Measurements from ENCODE around the gene SEC61B. TPM values are rescaled to one million over a fixed set of nuclear protein-coding genes. Genes with fewer than 3 reads are reported as not detected.

Gene SEC61B
- total and polyA plus RNA-seq, 10 of the 15 experiments (the other 5 are each of a cell fraction or from before 2014, with no cell fraction given): 108 to 747 (median 301) TPM

- H3K79me2 ChIP-seq (ENCODE audit: control insufficient read depth, insufficient read depth, low read length): no peaks in the 10 kb centered on the region
- no peaks in the 10 kb centered on the region for H3K36me3 ChIP-seq (ENCODE audit: control insufficient read depth in 2 of 2, insufficient read depth in 2 of 2, low read length in 1 of 2)
- no peaks in the 10 kb centered on the region for H3K27me3 ChIP-seq (replicated peaks in 1 of 2; ENCODE audit: control insufficient read depth in 2 of 2, insufficient read depth in 2 of 2, low read length in 1 of 2)
- intact Hi-C loops (cut with micrococcal nuclease; ENCODE audit: unreplicated experiment) (loop anchor here (10.0 kb wide), 4 partner anchors 177 to 1247 kb away; partner anchors contain the start of genes ERP44 and INVS), in situ Hi-C loops (cut with MboI) (loop anchor here (10.0 kb wide), 2 partner anchors 1037 to 1137 kb away; no protein-coding TSS in a partner anchor)
- H2AFZ ChIP-seq (ENCODE audit: control insufficient read depth, low read depth, low read length): peak overlapping the region; percentile 48; the same call in 1 of the 2 replicates
- ChIA-PET SMC1A (ENCODE audit: uncharacterized antibody, unreplicated experiment) (interaction anchor here (1.0 to 12.4 kb wide), 16 partner anchors 11 to 628 kb away, joined by 3 to 189 read pairs (median 6); partner anchors contain the start of genes ALG2 and SEC61B), POLR2A (interaction anchor here (1.0 to 4.1 kb wide), 3 partner anchors 10 to 52 kb away, joined by 3 to 31 read pairs (median 8); partner anchors contain the start of genes ALG2 and SEC61B), CTCF (interaction anchor here (1.3 to 9.3 kb wide), 8 partner anchors 10 to 152 kb away, joined by 3 to 131 read pairs (median 43); no protein-coding TSS in a partner anchor), RAD21 (ENCODE audit: unreplicated experiment) (interaction anchor here (3.2 to 13.6 kb wide), 4 partner anchors 21 to 81 kb away, joined by 12 to 147 read pairs (median 100); partner anchors contain the start of genes ALG2 and SEC61B)
- no peak for DNase-seq (ENCODE audit: low read depth, low spot score)
- no peaks in the 10 kb centered on the region for H3K9me3 ChIP-seq (replicated peaks; ENCODE audit: control insufficient read depth, insufficient read depth, low read length)
- no peak for FAIRE-seq
- peak overlapping the region; percentile 64 for H3K27ac ChIP-seq (ENCODE audit: control insufficient read depth, insufficient read depth)
- no peak overlapping the region for H3K4me3 ChIP-seq
- peak overlapping the region; percentile 77 for H3K4me2 ChIP-seq (ENCODE audit: control insufficient read depth, insufficient read depth)
- no peaks in the 10 kb centered on the region for H4K20me1 ChIP-seq (ENCODE audit: control insufficient read depth, insufficient read depth)
- ATAC-seq: peak; percentile 11; the same call in 1 of the 3 replicates
- BruUV-seq (replicated peaks): no TSS peak
- 78% methylated on average over 4 of the region's 4 CpGs for WGBS (ENCODE audit: insufficient coverage, insufficient replicate concordance, low lambda C conversion rate, missing lambda C conversion rate)
- no peak overlapping the region for H3K9ac ChIP-seq (ENCODE audit: control insufficient read depth, insufficient read depth, low read length)
- peaks cover 42% of the 10 kb centered on the region for H3K4me1 ChIP-seq (ENCODE audit: control insufficient read depth, insufficient read depth, low read length)
- TF ChIP-seq ZNF384 (IDR thresholded peaks at IDR 0.05; ENCODE audit: borderline replicate concordance, low read depth, low read length): no peak
- TF ChIP-seq FOXM1 (IDR thresholded peaks at IDR 0.05; ENCODE audit: low read depth, low read length): 0 out of 2 replicates have a peak, but pooled peaks have one; percentile 29
- peak; percentile 48; the same call in 1 of the 2 replicates for TF ChIP-seq NFIC (IDR thresholded peaks at IDR 0.05; ENCODE audit: low read depth, low read length)
- no peak for TF ChIP-seq SIX5 (IDR thresholded peaks at IDR 0.05; ENCODE audit: low read depth, low read length, severe bottlenecking)
- TF ChIP-seq HCFC1 (IDR thresholded peaks at IDR 0.05; ENCODE audit: low read length): no peak
- TF ChIP-seq ATF2 (IDR thresholded peaks at IDR 0.05; ENCODE audit: low read length): no peak
- TF ChIP-seq ZBTB40 (IDR thresholded peaks at IDR 0.05; ENCODE audit: borderline replicate concordance): peak; percentile 78; the same call in 1 of the 2 replicates
- no peak for TF ChIP-seq ZBTB11 (CRISPR knock-in tag; IDR thresholded peaks at IDR 0.05)
- 0 out of 2 replicates have a peak, but pooled peaks have one; percentile 35 for TF ChIP-seq SMARCA5 (IDR thresholded peaks at IDR 0.05)
- 0 out of 2 replicates have a peak, but pooled peaks have one; percentile 22 for TF ChIP-seq MEF2A (IDR thresholded peaks at IDR 0.05; ENCODE audit: insufficient read depth, low read depth, low read length)
These were observed 34.8 kb upstream of the SEC61B start for GRCh38 chr9:99187311-99187710.

All from GM12878 (cell line).